Neural cell (in vitro differentiated cells): ENCODE data around the gene BCL2L11.

Experiments used
- EP300 ChIP-seq: fragments of 450-650 bp; conservative IDR thresholded peaks from 2 replicates; pipeline ENCODE4 v1.6.1; 2014; ENCODE audit warnings: antibody characterized with exemption, mild to moderate bottlenecking, moderate library complexity; ENCODE audit not compliant: poor library complexity, severe bottlenecking
- EZH2 ChIP-seq: fragments of 200-600, 300-800 bp; shearing (Covaris generic), sonication (generic); IDR thresholded peaks from 2 replicates; pipeline ENCODE4 v1.6.1; 2014; ENCODE audit warnings: antibody characterized with exemption, low read length, borderline replicate concordance, mild to moderate bottlenecking; ENCODE audit not compliant: insufficient read depth, poor library complexity, severe bottlenecking
- MXI1 ChIP-seq: fragments of 450-650 bp; conservative IDR thresholded peaks from 2 replicates; pipeline ENCODE4 v1.6.1; 2014; ENCODE audit warnings: antibody characterized with exemption, mild to moderate bottlenecking; ENCODE audit not compliant: poor library complexity, severe bottlenecking
- POLR2AphosphoS5 ChIP-seq: IDR thresholded peaks from 2 replicates; pipeline ENCODE4 v1.6.1; 2012
- RAD21 ChIP-seq: fragments of 450-650 bp; conservative IDR thresholded peaks from 2 replicates; pipeline ENCODE4 v1.6.1; 2014; ENCODE audit warnings: antibody characterized with exemption, mild to moderate bottlenecking, moderate library complexity
- TAF1 ChIP-seq: IDR thresholded peaks from 2 replicates; pipeline ENCODE4 v1.6.1; 2012; ENCODE audit warnings: low read depth
- TF ChIP-seq, protein P1 (sequence below): fragments of 450-650 bp; IDR thresholded peaks from 2 replicates; pipeline ENCODE4 v1.5.1; 2014; ENCODE audit warnings: antibody characterized with exemption, mild to moderate bottlenecking, moderate library complexity; ENCODE audit not compliant: poor library complexity, severe bottlenecking
- TF ChIP-seq, protein P2 (sequence below): IDR thresholded peaks from 2 replicates; pipeline ENCODE4 v1.6.1; 2012; ENCODE audit warnings: borderline replicate concordance

DNA sequence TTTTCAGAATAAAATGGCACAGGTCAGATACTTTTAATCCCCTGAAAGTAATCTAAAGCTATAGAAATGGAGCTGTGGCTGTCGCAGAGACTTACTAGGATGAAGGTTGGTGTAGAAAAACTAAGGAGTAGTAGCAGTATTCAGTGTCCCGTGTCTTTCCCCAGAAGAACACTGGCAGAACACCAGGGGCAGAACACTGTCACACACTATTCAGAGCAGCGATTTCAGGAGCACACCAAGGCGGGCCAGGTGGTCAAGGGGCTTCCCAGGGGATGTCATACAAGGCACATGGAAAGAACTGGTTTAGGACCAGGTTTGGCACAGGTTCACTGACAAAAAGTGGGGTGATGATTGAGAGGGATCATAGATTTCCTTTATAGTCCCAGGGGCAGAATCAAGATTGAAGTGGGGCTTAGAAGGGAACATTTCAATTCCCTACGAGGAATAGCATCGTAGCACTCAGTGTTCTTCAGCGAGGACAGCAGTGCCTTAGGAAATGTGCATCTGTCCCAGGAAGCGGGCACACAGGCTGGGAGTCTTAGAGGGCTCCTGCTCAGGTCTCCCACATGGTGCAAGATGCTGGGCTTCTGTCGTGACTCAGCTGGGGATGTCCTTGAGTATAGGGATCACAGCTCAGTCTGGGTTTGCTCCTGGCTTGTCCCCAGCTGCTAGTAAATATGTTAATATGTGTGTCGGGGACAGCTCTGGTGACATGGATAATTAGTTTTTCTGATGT, 22.6 kb downstream of the BCL2L11 start:
- TF ChIP-seq, protein P1, sequence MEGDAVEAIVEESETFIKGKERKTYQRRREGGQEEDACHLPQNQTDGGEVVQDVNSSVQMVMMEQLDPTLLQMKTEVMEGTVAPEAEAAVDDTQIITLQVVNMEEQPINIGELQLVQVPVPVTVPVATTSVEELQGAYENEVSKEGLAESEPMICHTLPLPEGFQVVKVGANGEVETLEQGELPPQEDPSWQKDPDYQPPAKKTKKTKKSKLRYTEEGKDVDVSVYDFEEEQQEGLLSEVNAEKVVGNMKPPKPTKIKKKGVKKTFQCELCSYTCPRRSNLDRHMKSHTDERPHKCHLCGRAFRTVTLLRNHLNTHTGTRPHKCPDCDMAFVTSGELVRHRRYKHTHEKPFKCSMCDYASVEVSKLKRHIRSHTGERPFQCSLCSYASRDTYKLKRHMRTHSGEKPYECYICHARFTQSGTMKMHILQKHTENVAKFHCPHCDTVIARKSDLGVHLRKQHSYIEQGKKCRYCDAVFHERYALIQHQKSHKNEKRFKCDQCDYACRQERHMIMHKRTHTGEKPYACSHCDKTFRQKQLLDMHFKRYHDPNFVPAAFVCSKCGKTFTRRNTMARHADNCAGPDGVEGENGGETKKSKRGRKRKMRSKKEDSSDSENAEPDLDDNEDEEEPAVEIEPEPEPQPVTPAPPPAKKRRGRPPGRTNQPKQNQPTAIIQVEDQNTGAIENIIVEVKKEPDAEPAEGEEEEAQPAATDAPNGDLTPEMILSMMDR: no peak
- TF ChIP-seq, protein P2, sequence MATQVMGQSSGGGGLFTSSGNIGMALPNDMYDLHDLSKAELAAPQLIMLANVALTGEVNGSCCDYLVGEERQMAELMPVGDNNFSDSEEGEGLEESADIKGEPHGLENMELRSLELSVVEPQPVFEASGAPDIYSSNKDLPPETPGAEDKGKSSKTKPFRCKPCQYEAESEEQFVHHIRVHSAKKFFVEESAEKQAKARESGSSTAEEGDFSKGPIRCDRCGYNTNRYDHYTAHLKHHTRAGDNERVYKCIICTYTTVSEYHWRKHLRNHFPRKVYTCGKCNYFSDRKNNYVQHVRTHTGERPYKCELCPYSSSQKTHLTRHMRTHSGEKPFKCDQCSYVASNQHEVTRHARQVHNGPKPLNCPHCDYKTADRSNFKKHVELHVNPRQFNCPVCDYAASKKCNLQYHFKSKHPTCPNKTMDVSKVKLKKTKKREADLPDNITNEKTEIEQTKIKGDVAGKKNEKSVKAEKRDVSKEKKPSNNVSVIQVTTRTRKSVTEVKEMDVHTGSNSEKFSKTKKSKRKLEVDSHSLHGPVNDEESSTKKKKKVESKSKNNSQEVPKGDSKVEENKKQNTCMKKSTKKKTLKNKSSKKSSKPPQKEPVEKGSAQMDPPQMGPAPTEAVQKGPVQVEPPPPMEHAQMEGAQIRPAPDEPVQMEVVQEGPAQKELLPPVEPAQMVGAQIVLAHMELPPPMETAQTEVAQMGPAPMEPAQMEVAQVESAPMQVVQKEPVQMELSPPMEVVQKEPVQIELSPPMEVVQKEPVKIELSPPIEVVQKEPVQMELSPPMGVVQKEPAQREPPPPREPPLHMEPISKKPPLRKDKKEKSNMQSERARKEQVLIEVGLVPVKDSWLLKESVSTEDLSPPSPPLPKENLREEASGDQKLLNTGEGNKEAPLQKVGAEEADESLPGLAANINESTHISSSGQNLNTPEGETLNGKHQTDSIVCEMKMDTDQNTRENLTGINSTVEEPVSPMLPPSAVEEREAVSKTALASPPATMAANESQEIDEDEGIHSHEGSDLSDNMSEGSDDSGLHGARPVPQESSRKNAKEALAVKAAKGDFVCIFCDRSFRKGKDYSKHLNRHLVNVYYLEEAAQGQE: no peak
- no peak for TF ChIP-seq TAF1
- no peak for TF ChIP-seq EZH2
- TF ChIP-seq POLR2AphosphoS5: no peak
- no peak for TF ChIP-seq EP300
- TF ChIP-seq RAD21: no peak
- TF ChIP-seq MXI1: no peak
